Measurements from ENCODE around the gene CA6.

The CA6 gene

DNA sequence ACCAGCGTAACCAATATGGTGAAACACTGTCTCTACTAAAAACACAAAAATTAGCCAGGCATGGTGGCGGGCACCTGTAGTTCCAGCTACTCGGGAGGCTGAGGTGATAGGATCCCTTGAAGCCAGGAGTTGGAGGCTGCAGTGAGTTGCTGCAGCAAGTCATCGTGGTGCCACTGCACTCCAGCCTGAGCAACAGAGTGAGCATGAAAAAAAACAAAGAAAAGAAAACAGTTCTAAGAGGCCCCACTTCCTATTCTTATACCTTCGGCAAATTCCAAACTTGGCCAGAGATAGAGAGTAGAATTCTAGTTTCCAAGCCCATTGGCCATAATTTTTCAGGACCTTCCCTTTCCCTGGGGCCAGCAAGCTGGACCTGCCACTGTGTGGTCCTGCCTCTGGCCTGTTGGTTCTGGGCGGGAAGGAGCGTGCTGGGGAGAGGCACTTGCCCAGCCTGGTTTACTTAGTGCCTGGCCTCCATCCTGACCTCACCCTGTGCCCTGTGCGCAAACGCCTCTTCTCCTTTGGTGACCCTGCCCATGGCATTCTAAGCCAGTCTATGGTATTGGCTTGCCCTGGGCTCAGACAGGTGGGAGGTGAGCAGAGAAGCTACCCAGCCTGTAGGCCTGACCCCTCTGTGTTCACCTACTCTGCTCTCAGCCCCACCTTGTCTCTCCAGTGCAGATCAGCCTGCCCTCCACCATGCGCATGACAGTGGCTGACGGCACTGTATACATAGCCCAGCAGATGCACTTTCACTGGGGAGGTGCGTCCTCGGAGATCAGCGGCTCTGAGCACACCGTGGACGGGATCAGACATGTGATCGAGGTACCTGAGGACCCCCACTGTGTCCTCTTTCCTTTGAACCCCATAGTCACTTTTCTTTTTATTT, 11.0 kb downstream of the CA6 start:
- Histone ChIP-seq H3K9me3 (ENCODE audit: insufficient read depth, low read length) (no peaks in the 10 kb centered on the region), H3K27me3 (ENCODE audit: low read length) (no peaks in the 10 kb centered on the region), H3K4me3 (ENCODE audit: insufficient read depth, low read length, poor library complexity, severe bottlenecking) (no peak overlapping the region), H2AFZ (ENCODE audit: low read depth, low read length, severe bottlenecking) (no peak overlapping the region), H3K9ac (ENCODE audit: low read length) (no peak overlapping the region), H3K36me3 (ENCODE audit: low read length) (no peaks in the 10 kb centered on the region), H3K4me2 (ENCODE audit: low read depth, low read length, poor library complexity, severe bottlenecking) (no peak overlapping the region), H3K9me2 (replicated peaks; ENCODE audit: insufficient read depth, low read length) (no peaks in the 10 kb centered on the region), H3F3A (ENCODE audit: insufficient read depth) (no peaks in the 10 kb centered on the region), H3K27ac (ENCODE audit: low read depth, low read length) (no peak overlapping the region), H3K79me2 (ENCODE audit: insufficient read depth, low read length) (no peaks in the 10 kb centered on the region), H4K20me1 (ENCODE audit: low read depth, low read length) (no peaks in the 10 kb centered on the region)
- TF ChIP-seq, protein P1, sequence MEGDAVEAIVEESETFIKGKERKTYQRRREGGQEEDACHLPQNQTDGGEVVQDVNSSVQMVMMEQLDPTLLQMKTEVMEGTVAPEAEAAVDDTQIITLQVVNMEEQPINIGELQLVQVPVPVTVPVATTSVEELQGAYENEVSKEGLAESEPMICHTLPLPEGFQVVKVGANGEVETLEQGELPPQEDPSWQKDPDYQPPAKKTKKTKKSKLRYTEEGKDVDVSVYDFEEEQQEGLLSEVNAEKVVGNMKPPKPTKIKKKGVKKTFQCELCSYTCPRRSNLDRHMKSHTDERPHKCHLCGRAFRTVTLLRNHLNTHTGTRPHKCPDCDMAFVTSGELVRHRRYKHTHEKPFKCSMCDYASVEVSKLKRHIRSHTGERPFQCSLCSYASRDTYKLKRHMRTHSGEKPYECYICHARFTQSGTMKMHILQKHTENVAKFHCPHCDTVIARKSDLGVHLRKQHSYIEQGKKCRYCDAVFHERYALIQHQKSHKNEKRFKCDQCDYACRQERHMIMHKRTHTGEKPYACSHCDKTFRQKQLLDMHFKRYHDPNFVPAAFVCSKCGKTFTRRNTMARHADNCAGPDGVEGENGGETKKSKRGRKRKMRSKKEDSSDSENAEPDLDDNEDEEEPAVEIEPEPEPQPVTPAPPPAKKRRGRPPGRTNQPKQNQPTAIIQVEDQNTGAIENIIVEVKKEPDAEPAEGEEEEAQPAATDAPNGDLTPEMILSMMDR (IDR thresholded peaks at IDR 0.05; ENCODE audit: insufficient read depth, low read length, poor library complexity, severe bottlenecking) = no peak
- TF ChIP-seq EZH2phosphoT487 (conservative IDR thresholded peaks at IDR 0.05; ENCODE audit: low read length) = no peak

DNA sequence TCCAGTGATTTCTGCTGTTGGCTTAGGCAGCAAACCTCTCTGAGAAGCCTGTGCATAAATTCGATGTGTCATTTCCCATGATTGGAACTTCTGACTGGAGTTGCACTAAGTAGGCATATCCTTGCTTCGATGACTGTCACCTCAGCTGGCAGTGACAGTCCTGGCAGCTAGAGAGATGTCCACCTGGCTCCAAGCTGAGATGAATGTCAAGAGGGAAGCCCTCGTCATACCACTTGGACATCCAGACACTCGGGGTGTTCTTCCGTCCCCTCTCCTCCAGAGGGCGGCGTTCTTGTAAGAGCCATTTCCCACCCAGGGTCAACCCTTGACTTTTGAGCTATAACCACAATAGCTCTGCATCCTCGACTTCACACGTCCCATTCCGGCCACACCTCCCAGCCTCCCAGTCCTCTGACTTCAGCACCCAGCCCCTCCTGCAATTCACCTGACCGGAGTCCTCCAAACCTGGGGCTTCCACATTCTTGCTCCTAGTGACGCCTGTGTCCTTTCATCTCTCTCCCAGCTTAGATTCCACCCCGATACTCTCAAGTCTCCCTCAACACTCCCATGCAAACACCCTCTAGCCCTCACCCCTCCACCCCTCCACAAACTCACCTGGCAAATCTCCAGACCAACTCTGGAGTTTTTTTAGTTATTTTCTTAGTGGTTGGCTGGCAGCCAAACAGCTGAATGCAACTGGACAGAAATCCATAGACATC, 17.3 kb downstream of the CA6 start:
- H3K9ac ChIP-seq (ENCODE audit: low read length) = no peak overlapping the region

DNA sequence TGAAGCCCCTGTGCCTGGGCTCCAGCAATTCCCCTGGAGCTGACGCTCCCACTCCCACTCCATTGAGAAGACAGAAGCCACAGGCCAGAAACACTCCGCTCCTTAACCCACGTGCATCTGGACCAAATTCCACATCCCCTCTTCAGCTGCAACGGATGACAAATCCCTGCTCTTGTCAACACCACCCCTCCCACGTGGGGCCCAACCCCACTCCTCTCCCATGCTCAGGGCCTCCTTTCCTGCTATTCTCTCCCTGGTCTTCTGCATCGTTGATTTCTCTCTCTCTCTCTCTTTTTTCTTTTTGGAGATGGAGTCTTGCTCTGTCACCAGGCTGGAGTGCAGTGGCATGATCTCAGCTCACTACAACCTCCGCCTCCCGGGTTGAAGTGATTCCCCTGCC, 18.3 kb downstream of the CA6 start:
- H3K4me2 ChIP-seq (ENCODE audit: low read depth, low read length, poor library complexity, severe bottlenecking) = no peak overlapping the region
- H3K9ac ChIP-seq (ENCODE audit: low read length) = no peak overlapping the region
- H3F3A ChIP-seq (ENCODE audit: insufficient read depth) = no peaks in the 10 kb centered on the region

More for the DNA sequence above, 17.3 kb downstream of the CA6 start:
- no peaks in the 10 kb centered on the region for H3F3A ChIP-seq (ENCODE audit: insufficient read depth)
- H2AFZ ChIP-seq (ENCODE audit: low read depth, low read length, severe bottlenecking) = no peak overlapping the region
- no peak overlapping the region for H3K4me2 ChIP-seq (ENCODE audit: low read depth, low read length, poor library complexity, severe bottlenecking)
- TF ChIP-seq EZH2phosphoT487 (conservative IDR thresholded peaks at IDR 0.05; ENCODE audit: low read length) = no peak
- TF ChIP-seq, protein P1 (IDR thresholded peaks at IDR 0.05; ENCODE audit: insufficient read depth, low read length, poor library complexity, severe bottlenecking) = peak; percentile 45
- no peaks in the 10 kb centered on the region for H3K36me3 ChIP-seq (ENCODE audit: low read length)
- H3K79me2 ChIP-seq (ENCODE audit: insufficient read depth, low read length) = no peaks in the 10 kb centered on the region
- no peaks in the 10 kb centered on the region for H3K9me3 ChIP-seq (ENCODE audit: insufficient read depth, low read length)
- H3K27ac ChIP-seq (ENCODE audit: low read depth, low read length) = no peak overlapping the region
- no peaks in the 10 kb centered on the region for H3K9me2 ChIP-seq (replicated peaks; ENCODE audit: insufficient read depth, low read length)
- H3K27me3 ChIP-seq (ENCODE audit: low read length) = no peaks in the 10 kb centered on the region
- H4K20me1 ChIP-seq (ENCODE audit: low read depth, low read length) = no peaks in the 10 kb centered on the region
- no peak overlapping the region for H3K4me3 ChIP-seq (ENCODE audit: insufficient read depth, low read length, poor library complexity, severe bottlenecking)

More for the DNA sequence above, 18.3 kb downstream of the CA6 start:
- Histone ChIP-seq H3K27me3 (ENCODE audit: low read length) (no peaks in the 10 kb centered on the region), H3K9me3 (ENCODE audit: insufficient read depth, low read length) (no peaks in the 10 kb centered on the region), H3K9me2 (replicated peaks; ENCODE audit: insufficient read depth, low read length) (no peaks in the 10 kb centered on the region), H2AFZ (ENCODE audit: low read depth, low read length, severe bottlenecking) (no peak overlapping the region), H3K36me3 (ENCODE audit: low read length) (no peaks in the 10 kb centered on the region), H3K79me2 (ENCODE audit: insufficient read depth, low read length) (no peaks in the 10 kb centered on the region), H3K27ac (ENCODE audit: low read depth, low read length) (no peak overlapping the region), H4K20me1 (ENCODE audit: low read depth, low read length) (no peaks in the 10 kb centered on the region), H3K4me3 (ENCODE audit: insufficient read depth, low read length, poor library complexity, severe bottlenecking) (no peak overlapping the region)
- TF ChIP-seq, protein P1 (IDR thresholded peaks at IDR 0.05; ENCODE audit: insufficient read depth, low read length, poor library complexity, severe bottlenecking) = no peak
- TF ChIP-seq EZH2phosphoT487 (conservative IDR thresholded peaks at IDR 0.05; ENCODE audit: low read length) = no peak
